K562 (cell line): ENCODE measurements around the gene SERPINA3. TPM values are rescaled to one million over a fixed set of nuclear protein-coding genes. Genes with fewer than 3 reads are reported as not detected.

Experiments used
- ATAC-seq: fragments of 200-7000 bp; cut with Tn5 transposase; 3 replicates; pipeline ENCODE4 v1.9.1; 2020; ENCODE audit warnings: moderate library complexity
- BruUV-seq: library from RNA; stranded (reverse); fragments of 400-500 nt; replicated peaks from 2 replicates; lab custom pipeline; 2021; lab: Mats Ljungman, UMichigan
- CTCF ChIA-PET: fragments of 300-600 bp; formaldehyde crosslinking; extraction: SDS; loops from one replicate; lab custom pipeline; 2021; ENCODE audit warnings: low intra/inter-chr PET ratio; lab: Yijun Ruan, JAX
- POLR2A ChIA-PET: fragments of 300-600, 350-650 bp; sonication (Branson Sonifier 250); formaldehyde crosslinking; extraction: SDS; loops from one replicate; lab custom pipeline; 2021; ENCODE audit warnings: antibody characterized with exemption, inconsistent platforms; lab: Yijun Ruan, JAX
- DNase-seq, 4 experiments: peaks; one replicate each; pipeline versions ENCODE4 v3.0.0 to v3.0.0-alpha.2; 2011 to 2018; ENCODE audit warnings: low spot score in 3 of 4, mixed read lengths in 3 of 4; ENCODE audit errors: extremely low read depth in 1 of 4
- FAIRE-seq: peaks from 2 replicates; lab custom pipeline; 2011; peaks lifted over from hg19 to GRCh38; lab: Jason Lieb, UNC
- H2AFZ ChIP-seq: 2 replicates; pipeline ENCODE4 v1.6.0; 2011; ENCODE audit warnings: low read depth, low read length, control low read depth, inconsistent platforms
- H3K27ac ChIP-seq: fragments of 200-600 bp; 3 replicates; pipeline ENCODE4 v1.8.0; 2011; ENCODE audit warnings: low read depth, mild to moderate bottlenecking, control low read depth, inconsistent platforms, low read length, moderate library complexity, mixed read lengths; ENCODE audit errors: extremely low read depth
- H3K27me3 ChIP-seq, 2 experiments: fragments of 300-600 bp in 1 of 2; 2 replicates in 1 of 2; 3 replicates in 1 of 2; pipeline versions ENCODE4 v1.6.0 to v1.8.0; 2011; ENCODE audit warnings: inconsistent platforms in 2 of 2, low read length in 2 of 2, mild to moderate bottlenecking in 1 of 2, mixed read lengths in 1 of 2, moderate library complexity in 1 of 2; ENCODE audit not compliant: control insufficient read depth in 2 of 2, insufficient read depth in 2 of 2
- H3K36me3 ChIP-seq: fragments of 300-600 bp; 3 replicates; pipeline ENCODE4 v1.8.0; 2011; ENCODE audit warnings: mild to moderate bottlenecking, low read length, inconsistent platforms; ENCODE audit not compliant: control insufficient read depth, insufficient read depth
- H3K4me1 ChIP-seq, 2 experiments: fragments of 200-600 bp in 1 of 2; replicated peaks in 1 of 2; 2 replicates in 1 of 2; 3 replicates in 1 of 2; pipeline versions ENCODE4 v1.5.1 to v1.8.0; 2011; ENCODE audit warnings: inconsistent platforms in 2 of 2, low read length in 2 of 2, mild to moderate bottlenecking in 1 of 2, mixed read lengths in 1 of 2, moderate library complexity in 1 of 2; ENCODE audit not compliant: control insufficient read depth in 2 of 2, insufficient read depth in 2 of 2
- H3K4me2 ChIP-seq: 2 replicates; pipeline ENCODE4 v1.6.1; 2011; ENCODE audit warnings: low read length, control low read depth, inconsistent platforms, mixed read lengths; ENCODE audit not compliant: insufficient read depth
- H3K4me3 ChIP-seq: fragments of 200-600 bp; sonication (generic), shearing (Covaris generic); 2 replicates; pipeline ENCODE4 v1.5.1; 2016; ENCODE audit warnings: control low read depth, inconsistent platforms
- H3K79me2 ChIP-seq: fragments of 200-600 bp; 3 replicates; pipeline ENCODE4 v1.8.0; 2011; ENCODE audit warnings: low read length, inconsistent platforms; ENCODE audit not compliant: control insufficient read depth, insufficient read depth
- H3K9ac ChIP-seq, 2 experiments: 2 replicates each; pipeline versions ENCODE4 v1.6.0 to v1.6.1; 2011; ENCODE audit warnings: low read depth in 2 of 2, low read length in 2 of 2, control low read depth in 1 of 2, inconsistent platforms in 1 of 2, mild to moderate bottlenecking in 1 of 2, mixed read lengths in 1 of 2; ENCODE audit not compliant: insufficient read depth in 1 of 2
- H3K9me1 ChIP-seq: one replicate; pipeline ENCODE4 v1.6.0; 2011; ENCODE audit warnings: inconsistent platforms, mild to moderate bottlenecking, low read length, moderate library complexity; ENCODE audit not compliant: control insufficient read depth, insufficient read depth
- H3K9me3 ChIP-seq: replicated peaks from 2 replicates; pipeline ENCODE4 v1.5.1; 2011; ENCODE audit warnings: low read depth, low read length, inconsistent platforms; ENCODE audit not compliant: control insufficient read depth, insufficient read depth
- H4K20me1 ChIP-seq: replicated peaks from 2 replicates; pipeline ENCODE4 v1.6.1; 2011; ENCODE audit warnings: low read length, inconsistent platforms, mixed read lengths; ENCODE audit not compliant: control insufficient read depth, insufficient read depth
- CAMTA2 ChIP-seq: fragments of 250-450 bp; sonication (Bioruptor Pico); conservative IDR thresholded peaks from 2 replicates; pipeline ENCODE4 v1.5.1; 2022
- CXXC5 ChIP-seq: fragments of 250-450 bp; sonication (Bioruptor Pico); IDR thresholded peaks from 2 replicates; pipeline ENCODE4 v1.8.0; 2022; ENCODE audit warnings: inconsistent platforms, mild to moderate bottlenecking, moderate library complexity
- HNRNPK ChIP-seq: fragments of 200-400 bp; formaldehyde crosslinking; IDR thresholded peaks from one replicate; pipeline ENCODE4 v1.6.1; 2018; ENCODE audit warnings: mild to moderate bottlenecking, low read depth, low read length; ENCODE audit not compliant: poor library complexity, severe bottlenecking
- L3MBTL2 ChIP-seq: fragments of 450-650 bp; IDR thresholded peaks from 2 replicates; pipeline ENCODE4 v1.6.1; 2016; ENCODE audit warnings: mild to moderate bottlenecking, moderate library complexity
- RBM39 ChIP-seq: fragments of 200-400 bp; formaldehyde crosslinking; optimal IDR thresholded peaks from 2 replicates; pipeline ENCODE3; 2018; ENCODE audit warnings: low read depth, low read length
- SMAD3 ChIP-seq: fragments of 450-650 bp; formaldehyde crosslinking; conservative IDR thresholded peaks from 2 replicates; pipeline ENCODE4 v1.4.0; 2020; ENCODE audit warnings: mild to moderate bottlenecking
- TFAM ChIP-seq: fragments of 250-450 bp; sonication (Bioruptor Pico); conservative IDR thresholded peaks from 2 replicates; pipeline ENCODE4 v1.5.0; 2021; ENCODE audit warnings: mild to moderate bottlenecking, moderate library complexity
- ZC3H4 ChIP-seq: sonication (generic); formaldehyde crosslinking; IDR thresholded peaks from 2 replicates; pipeline ENCODE4 v1.9.0; 2021; ENCODE audit warnings: missing genetic modification reagents, borderline replicate concordance
- ZNF764 ChIP-seq: fragments of 250-450 bp; sonication (Bioruptor Pico); IDR thresholded peaks from 2 replicates; pipeline ENCODE4 v1.4.0; 2020; ENCODE audit warnings: low read depth, mild to moderate bottlenecking, moderate library complexity
- whole genome bisulfite sequencing: fragments of 100-300 bp; shearing (Covaris generic); methylation state at CpG from one replicate; pipeline ENCODE4 v1.1.6; 2016; ENCODE audit warnings: low coverage, mixed read lengths; ENCODE audit not compliant: insufficient coverage; ENCODE audit errors: missing lambda C conversion rate; 5-methylcytosine and 5-hydroxymethylcytosine counted together
- in situ Hi-C: fragments of 300-500 bp; cut with MboI; formaldehyde crosslinking; loops from 4 replicates; pipeline ENCODE4 v1.15.0; 2018; ENCODE audit warnings: inconsistent platforms, mixed read lengths
- intact Hi-C: fragments of 100-400 bp; cut with micrococcal nuclease; formaldehyde crosslinking; loops from 2 replicates; pipeline ENCODE4 v1.14.2; 2022
- polyA plus RNA-seq, 8 experiments: library from polyadenylated mRNA; depleted of rRNA in 4 of 8; stranded (reverse) in 5 of 8; unstranded in 3 of 8; fragments of >200 nt; fragmentation: Nextera tagmentation in 2 of 8; fragmentation: Illumina TruSeq in 1 of 8; extraction: Ambion mirVana in 2 of 8; extraction: Trizol in 1 of 8; gene quantifications; 2 replicates each; pipeline versions ENCODE4 v1.2.1 to v1.2.3, GENCODE V29; 2011 to 2014; ENCODE audit warnings: inconsistent platforms in 1 of 8, missing spikeins in 1 of 8
- total RNA-seq, 7 experiments: library from RNA; depleted of rRNA in 6 of 7; stranded (reverse); fragments of >200 nt in 6 of 7; fragmentation: Illumina TruSeq in 2 of 7; extraction: Trizol in 2 of 7; gene quantifications; 2 replicates each; pipeline versions ENCODE4 v1.2.1 to v1.2.3, GENCODE V29; 2011 to 2021; ENCODE audit warnings: low replicate concordance in 1 of 7
- TF ChIP-seq, protein P1 (sequence below): fragments of 450-650 bp; IDR thresholded peaks from 2 replicates; pipeline ENCODE4 v1.6.1; 2017; ENCODE audit warnings: mild to moderate bottlenecking, moderate library complexity
- TF ChIP-seq, protein P2 (sequence below): fragments of 250-450 bp; sonication (Bioruptor Pico); IDR thresholded peaks from 2 replicates; pipeline ENCODE4 v1.8.0; 2021; ENCODE audit warnings: borderline replicate concordance, mild to moderate bottlenecking, moderate library complexity; ENCODE audit not compliant: poor library complexity, severe bottlenecking
- TF ChIP-seq, protein P3 (sequence below): fragments of 450-650 bp; IDR thresholded peaks from one replicate; pipeline ENCODE4 v1.6.1; 2018; ENCODE audit warnings: mild to moderate bottlenecking, moderate library complexity; ENCODE audit not compliant: partially characterized antibody
- TF ChIP-seq, protein P4 (sequence below): sonication (generic); formaldehyde crosslinking; IDR thresholded peaks from 2 replicates; pipeline ENCODE4 v1.8.1; 2023; ENCODE audit warnings: mild to moderate bottlenecking, missing genetic modification reagents

Gene SERPINA3
- total and polyA plus RNA-seq, 9 of the 15 experiments (the other 6 are each of a cell fraction or from before 2014, with no cell fraction given) = 2.3 TPM; not detected in 8

DNA sequence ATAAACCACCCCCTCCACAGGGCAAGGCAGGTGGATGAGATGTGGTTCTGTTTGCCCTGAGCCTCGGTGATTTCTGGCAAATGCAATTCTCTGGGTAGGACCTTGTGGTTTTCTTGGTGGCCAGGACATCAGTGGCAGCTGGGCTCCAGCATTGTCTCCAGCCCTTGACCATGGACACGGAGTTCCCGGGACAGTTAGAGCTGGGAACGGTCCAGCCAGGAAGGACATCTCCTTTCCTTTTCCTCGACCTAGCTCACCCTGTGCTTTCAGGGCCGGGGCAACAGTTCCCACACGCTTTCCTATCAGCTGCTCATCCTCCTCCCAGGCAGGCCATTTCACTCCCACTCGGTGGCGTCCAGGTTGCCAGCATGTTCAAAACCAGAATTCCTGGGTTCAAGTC lies 41.8 kb upstream of the SERPINA3 start:
- POLR2A ChIA-PET = no interaction called here

More for the DNA sequence above, 41.8 kb upstream of the SERPINA3 start:
- Histone ChIP-seq H3K9me1 (no peaks in the 10 kb centered on the region), H3K4me2 (no peak overlapping the region), H2AFZ (no peak overlapping the region), H3K27ac (no peak overlapping the region), H3K36me3 (no peaks in the 10 kb centered on the region), H3K9ac (no peak overlapping the region), H4K20me1 (no peaks in the 10 kb centered on the region), H3K79me2 (no peaks in the 10 kb centered on the region), H3K4me3 (no peak overlapping the region), H3K4me1 (no peaks in the 10 kb centered on the region), H3K27me3 (no peaks in the 10 kb centered on the region), H3K9me3 (no peaks in the 10 kb centered on the region)
- FAIRE-seq (no peak), ATAC-seq (no peak), DNase-seq (no peak)
- BruUV-seq = no TSS peak
- TF ChIP-seq ZNF764 (CRISPR knock-in tag) (no peak), HNRNPK (no peak), RBM39 (no peak), L3MBTL2 (no peak), CAMTA2 (CRISPR knock-in tag) (no peak), ZC3H4 (CRISPR knock-in tag) (no peak), SMAD3 (CRISPR knock-in tag) (no peak), TFAM (CRISPR knock-in tag) (no peak), CXXC5 (CRISPR knock-in tag) (no peak)
- TF ChIP-seq, protein P1, sequence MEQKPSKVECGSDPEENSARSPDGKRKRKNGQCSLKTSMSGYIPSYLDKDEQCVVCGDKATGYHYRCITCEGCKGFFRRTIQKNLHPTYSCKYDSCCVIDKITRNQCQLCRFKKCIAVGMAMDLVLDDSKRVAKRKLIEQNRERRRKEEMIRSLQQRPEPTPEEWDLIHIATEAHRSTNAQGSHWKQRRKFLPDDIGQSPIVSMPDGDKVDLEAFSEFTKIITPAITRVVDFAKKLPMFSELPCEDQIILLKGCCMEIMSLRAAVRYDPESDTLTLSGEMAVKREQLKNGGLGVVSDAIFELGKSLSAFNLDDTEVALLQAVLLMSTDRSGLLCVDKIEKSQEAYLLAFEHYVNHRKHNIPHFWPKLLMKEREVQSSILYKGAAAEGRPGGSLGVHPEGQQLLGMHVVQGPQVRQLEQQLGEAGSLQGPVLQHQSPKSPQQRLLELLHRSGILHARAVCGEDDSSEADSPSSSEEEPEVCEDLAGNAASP = no peak
- TF ChIP-seq, protein P2, sequence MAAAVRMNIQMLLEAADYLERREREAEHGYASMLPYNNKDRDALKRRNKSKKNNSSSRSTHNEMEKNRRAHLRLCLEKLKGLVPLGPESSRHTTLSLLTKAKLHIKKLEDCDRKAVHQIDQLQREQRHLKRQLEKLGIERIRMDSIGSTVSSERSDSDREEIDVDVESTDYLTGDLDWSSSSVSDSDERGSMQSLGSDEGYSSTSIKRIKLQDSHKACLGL = no peak
- TF ChIP-seq, protein P3, sequence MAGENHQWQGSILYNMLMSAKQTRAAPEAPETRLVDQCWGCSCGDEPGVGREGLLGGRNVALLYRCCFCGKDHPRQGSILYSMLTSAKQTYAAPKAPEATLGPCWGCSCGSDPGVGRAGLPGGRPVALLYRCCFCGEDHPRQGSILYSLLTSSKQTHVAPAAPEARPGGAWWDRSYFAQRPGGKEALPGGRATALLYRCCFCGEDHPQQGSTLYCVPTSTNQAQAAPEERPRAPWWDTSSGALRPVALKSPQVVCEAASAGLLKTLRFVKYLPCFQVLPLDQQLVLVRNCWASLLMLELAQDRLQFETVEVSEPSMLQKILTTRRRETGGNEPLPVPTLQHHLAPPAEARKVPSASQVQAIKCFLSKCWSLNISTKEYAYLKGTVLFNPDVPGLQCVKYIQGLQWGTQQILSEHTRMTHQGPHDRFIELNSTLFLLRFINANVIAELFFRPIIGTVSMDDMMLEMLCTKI = no peak
- TF ChIP-seq, protein P4, sequence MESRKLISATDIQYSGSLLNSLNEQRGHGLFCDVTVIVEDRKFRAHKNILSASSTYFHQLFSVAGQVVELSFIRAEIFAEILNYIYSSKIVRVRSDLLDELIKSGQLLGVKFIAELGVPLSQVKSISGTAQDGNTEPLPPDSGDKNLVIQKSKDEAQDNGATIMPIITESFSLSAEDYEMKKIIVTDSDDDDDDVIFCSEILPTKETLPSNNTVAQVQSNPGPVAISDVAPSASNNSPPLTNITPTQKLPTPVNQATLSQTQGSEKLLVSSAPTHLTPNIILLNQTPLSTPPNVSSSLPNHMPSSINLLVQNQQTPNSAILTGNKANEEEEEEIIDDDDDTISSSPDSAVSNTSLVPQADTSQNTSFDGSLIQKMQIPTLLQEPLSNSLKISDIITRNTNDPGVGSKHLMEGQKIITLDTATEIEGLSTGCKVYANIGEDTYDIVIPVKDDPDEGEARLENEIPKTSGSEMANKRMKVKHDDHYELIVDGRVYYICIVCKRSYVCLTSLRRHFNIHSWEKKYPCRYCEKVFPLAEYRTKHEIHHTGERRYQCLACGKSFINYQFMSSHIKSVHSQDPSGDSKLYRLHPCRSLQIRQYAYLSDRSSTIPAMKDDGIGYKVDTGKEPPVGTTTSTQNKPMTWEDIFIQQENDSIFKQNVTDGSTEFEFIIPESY = no peak
- intact Hi-C loops = no loop called here
- 2% methylated on average over 7 of the region's 9 CpGs for WGBS
- in situ Hi-C loops = no loop called here
- CTCF ChIA-PET = no interaction called here
